Measurements from ENCODE around the gene MYOG. TPM values are rescaled to one million over a fixed set of nuclear protein-coding genes. Genes with fewer than 3 reads are reported as not detected.

MYOG gene
- total RNA-seq, 4 donors from 2014 or later, result not detected

GRCh38 chr1:203057911-203058675 is 27.7 kb downstream of the MYOG start:
- Histone ChIP-seq H3K27me3 (no peaks in the 10 kb centered on the region), H3K36me3 (peaks cover 0 to 13% (median 5%) of the 10 kb centered on the region in 4 donors), H3K4me3 (no peak overlapping the region), H3K4me1 (no peaks in the 10 kb centered on the region), H3K9me3 (no peaks in the 10 kb centered on the region), H3K27ac (replicated peaks in 1 of 4) (no peak overlapping the region)
- 59% methylated on average over 10 of the region's 10 CpGs for WGBS
- DNase-seq (ENCODE audit: extremely low spot score), result no peak
- intact Hi-C loops (cut with DNase I), result no loop called here
- TF ChIP-seq POLR2AphosphoS5 (IDR thresholded peaks at IDR 0.05), result no peak
- TF ChIP-seq POLR2A (IDR thresholded peaks at IDR 0.05; ENCODE audit: low read depth), result no peak
- TF ChIP-seq, protein P1, sequence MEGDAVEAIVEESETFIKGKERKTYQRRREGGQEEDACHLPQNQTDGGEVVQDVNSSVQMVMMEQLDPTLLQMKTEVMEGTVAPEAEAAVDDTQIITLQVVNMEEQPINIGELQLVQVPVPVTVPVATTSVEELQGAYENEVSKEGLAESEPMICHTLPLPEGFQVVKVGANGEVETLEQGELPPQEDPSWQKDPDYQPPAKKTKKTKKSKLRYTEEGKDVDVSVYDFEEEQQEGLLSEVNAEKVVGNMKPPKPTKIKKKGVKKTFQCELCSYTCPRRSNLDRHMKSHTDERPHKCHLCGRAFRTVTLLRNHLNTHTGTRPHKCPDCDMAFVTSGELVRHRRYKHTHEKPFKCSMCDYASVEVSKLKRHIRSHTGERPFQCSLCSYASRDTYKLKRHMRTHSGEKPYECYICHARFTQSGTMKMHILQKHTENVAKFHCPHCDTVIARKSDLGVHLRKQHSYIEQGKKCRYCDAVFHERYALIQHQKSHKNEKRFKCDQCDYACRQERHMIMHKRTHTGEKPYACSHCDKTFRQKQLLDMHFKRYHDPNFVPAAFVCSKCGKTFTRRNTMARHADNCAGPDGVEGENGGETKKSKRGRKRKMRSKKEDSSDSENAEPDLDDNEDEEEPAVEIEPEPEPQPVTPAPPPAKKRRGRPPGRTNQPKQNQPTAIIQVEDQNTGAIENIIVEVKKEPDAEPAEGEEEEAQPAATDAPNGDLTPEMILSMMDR (IDR thresholded peaks at IDR 0.05), result no peak
- TF ChIP-seq EP300 (IDR thresholded peaks at IDR 0.05), result no peak

GRCh38 chr1:203056516-203056915 is 29.3 kb downstream of the MYOG start:
- no peak overlapping the region for H3K27ac ChIP-seq (replicated peaks in 1 of 4)
- peaks cover 0 to 13% (median 5%) of the 10 kb centered on the region in 4 donors for H3K36me3 ChIP-seq
- WGBS, result 98% methylated on average over 6 of the region's 6 CpGs
- no peak for DNase-seq (ENCODE audit: extremely low spot score)
- intact Hi-C loops (cut with DNase I), result no loop called here
- H3K4me1 ChIP-seq, result no peaks in the 10 kb centered on the region
- H3K9me3 ChIP-seq, result no peaks in the 10 kb centered on the region
- TF ChIP-seq POLR2A (IDR thresholded peaks at IDR 0.05; ENCODE audit: low read depth), result no peak
- H3K4me3 ChIP-seq, result no peak overlapping the region
- H3K27me3 ChIP-seq, result no peaks in the 10 kb centered on the region

DNA sequence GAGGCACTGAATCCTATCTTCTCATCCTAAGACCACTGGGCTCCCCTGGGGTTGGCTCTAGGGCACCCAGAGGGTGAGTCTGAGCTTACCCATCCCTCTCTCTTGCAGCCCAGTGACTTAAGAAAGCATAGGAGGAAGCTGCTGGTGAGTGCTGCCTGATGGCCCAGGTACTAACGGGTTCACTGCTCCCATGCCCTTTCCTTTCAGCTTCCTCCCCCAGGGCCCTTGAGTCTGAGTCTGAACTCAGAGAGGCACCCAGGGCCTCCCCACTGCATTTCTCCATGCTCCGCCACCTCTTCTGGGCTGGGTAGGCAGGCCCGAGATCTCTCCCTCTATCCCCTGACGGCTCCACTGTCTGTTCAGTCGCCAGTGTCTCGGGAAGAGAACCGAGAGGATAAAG is 29.8 kb downstream of the MYOG start:
- Histone ChIP-seq H3K27ac (replicated peaks in 1 of 4) (no peak overlapping the region), H3K4me3 (no peak overlapping the region), H3K4me1 (no peaks in the 10 kb centered on the region), H3K36me3 (peaks cover 0 to 13% (median 5%) of the 10 kb centered on the region in 4 donors), H3K9me3 (no peaks in the 10 kb centered on the region), H3K27me3 (no peaks in the 10 kb centered on the region)
- DNase-seq (ENCODE audit: extremely low spot score), result no peak
- 100% methylated on average over 5 of the region's 7 CpGs for WGBS
- TF ChIP-seq POLR2A (IDR thresholded peaks at IDR 0.05; ENCODE audit: low read depth), result no peak
- TF ChIP-seq, protein P1 (IDR thresholded peaks at IDR 0.05), result no peak
- intact Hi-C loops (cut with DNase I), result no loop called here

DNA sequence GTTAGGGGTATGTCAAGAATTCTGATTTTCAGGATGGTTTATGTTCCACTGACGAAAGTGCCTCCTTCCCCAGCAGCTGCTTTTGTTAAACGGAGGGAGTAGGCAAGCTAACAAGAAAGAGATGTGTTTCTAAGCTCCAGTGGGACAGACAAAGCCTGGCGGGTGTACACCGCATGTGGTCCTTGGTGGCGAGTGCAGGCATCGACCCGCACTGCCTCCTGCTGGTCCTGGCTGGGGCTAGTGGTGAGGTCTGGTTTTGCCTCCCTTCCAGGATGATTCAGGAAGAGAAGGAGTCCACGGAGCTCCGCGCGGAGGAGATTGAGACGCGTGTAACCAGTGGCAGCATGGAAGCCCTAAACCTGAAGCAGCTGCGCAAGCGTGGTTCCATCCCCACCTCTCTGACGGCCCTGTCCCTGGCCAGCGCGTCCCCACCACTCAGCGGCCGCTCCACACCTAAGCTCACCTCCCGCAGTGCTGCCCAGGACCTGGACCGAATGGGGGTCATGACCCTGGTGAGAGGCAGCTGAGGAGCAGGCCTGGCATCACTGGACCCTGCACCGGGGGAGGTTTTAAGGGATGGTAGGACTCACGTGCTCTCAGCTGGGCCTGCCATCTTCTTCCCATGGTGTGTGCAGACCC is 30.5 kb downstream of the MYOG start:
- TF ChIP-seq EP300 (IDR thresholded peaks at IDR 0.05) (no peak), POLR2AphosphoS5 (IDR thresholded peaks at IDR 0.05) (no peak), POLR2A (IDR thresholded peaks at IDR 0.05; ENCODE audit: low read depth) (no peak)
- TF ChIP-seq, protein P1 (IDR thresholded peaks at IDR 0.05), result no peak
- Histone ChIP-seq H3K4me1 (no peaks in the 10 kb centered on the region), H3K27ac (replicated peaks in 1 of 4) (no peak overlapping the region), H3K27me3 (no peaks in the 10 kb centered on the region), H3K9me3 (no peaks in the 10 kb centered on the region), H3K36me3 (peaks cover 0 to 14% (median 5%) of the 10 kb centered on the region in 4 donors), H3K4me3 (no peak overlapping the region)
- DNase-seq (ENCODE audit: extremely low spot score), result no peak
- 95% methylated on average over 15 of the region's 24 CpGs for WGBS
- intact Hi-C loops (cut with DNase I), result no loop called here

- Histone ChIP-seq H3K36me3 (peaks cover 0 to 19% (median 5%) of the 10 kb centered on the region in 4 donors), H3K27me3 (no peaks in the 10 kb centered on the region), H3K4me3 (no peak overlapping the region), H3K4me1 (no peaks in the 10 kb centered on the region), H3K27ac (replicated peaks in 1 of 4) (no peak overlapping the region), H3K9me3 (no peaks in the 10 kb centered on the region)
- TF ChIP-seq POLR2A (IDR thresholded peaks at IDR 0.05; ENCODE audit: low read depth), result no peak
- TF ChIP-seq, protein P1 (IDR thresholded peaks at IDR 0.05), result no peak
- no peak for TF ChIP-seq POLR2AphosphoS5 (IDR thresholded peaks at IDR 0.05)
- no peak for TF ChIP-seq EP300 (IDR thresholded peaks at IDR 0.05)
- intact Hi-C loops (cut with DNase I), result no loop called here
- no peak for DNase-seq (ENCODE audit: extremely low spot score)
- WGBS, result 85% methylated on average over 5 of the region's 5 CpGs
Measured at GRCh38 chr1:203054642-203055041, 31.2 kb downstream of the MYOG start.

Data from esophagus muscularis mucosa (tissue), 4 donors.